ENCODE data around the gene SLC41A1.

- TF ChIP-seq POLR2AphosphoS5 (IDR thresholded peaks at IDR 0.05) = no peak
- TF ChIP-seq, protein P1, sequence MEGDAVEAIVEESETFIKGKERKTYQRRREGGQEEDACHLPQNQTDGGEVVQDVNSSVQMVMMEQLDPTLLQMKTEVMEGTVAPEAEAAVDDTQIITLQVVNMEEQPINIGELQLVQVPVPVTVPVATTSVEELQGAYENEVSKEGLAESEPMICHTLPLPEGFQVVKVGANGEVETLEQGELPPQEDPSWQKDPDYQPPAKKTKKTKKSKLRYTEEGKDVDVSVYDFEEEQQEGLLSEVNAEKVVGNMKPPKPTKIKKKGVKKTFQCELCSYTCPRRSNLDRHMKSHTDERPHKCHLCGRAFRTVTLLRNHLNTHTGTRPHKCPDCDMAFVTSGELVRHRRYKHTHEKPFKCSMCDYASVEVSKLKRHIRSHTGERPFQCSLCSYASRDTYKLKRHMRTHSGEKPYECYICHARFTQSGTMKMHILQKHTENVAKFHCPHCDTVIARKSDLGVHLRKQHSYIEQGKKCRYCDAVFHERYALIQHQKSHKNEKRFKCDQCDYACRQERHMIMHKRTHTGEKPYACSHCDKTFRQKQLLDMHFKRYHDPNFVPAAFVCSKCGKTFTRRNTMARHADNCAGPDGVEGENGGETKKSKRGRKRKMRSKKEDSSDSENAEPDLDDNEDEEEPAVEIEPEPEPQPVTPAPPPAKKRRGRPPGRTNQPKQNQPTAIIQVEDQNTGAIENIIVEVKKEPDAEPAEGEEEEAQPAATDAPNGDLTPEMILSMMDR (IDR thresholded peaks at IDR 0.05) = no peak
Measured at GRCh38 chr1:205774198-205775014, 38.6 kb downstream of the SLC41A1 start.
